ENCODE data around the gene SMAD6. TPM values are rescaled to one million over a fixed set of nuclear protein-coding genes. Genes with fewer than 3 reads are reported as not detected.

The SMAD6 gene
- total and polyA plus RNA-seq, 2 experiments from 2014 or later, result 3.6 to 32.9 TPM

DNA sequence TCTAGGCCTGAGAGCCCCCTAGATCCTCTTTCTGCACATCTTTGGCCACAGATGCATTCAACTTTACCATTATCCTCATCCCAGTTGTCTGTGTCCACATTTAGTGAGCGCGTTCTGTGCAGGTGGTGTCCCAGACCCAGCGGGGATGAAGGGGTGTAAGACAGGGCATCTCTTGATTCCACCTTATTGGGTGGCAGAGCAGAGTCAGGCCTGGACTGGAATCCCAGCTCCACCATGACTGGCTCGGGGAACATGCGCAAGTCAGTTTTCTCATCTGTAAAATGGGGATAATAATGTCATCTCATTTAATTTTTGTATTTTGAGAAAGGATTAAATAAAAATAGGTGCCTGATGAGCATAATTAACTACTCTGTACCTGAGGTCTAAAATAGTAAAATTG lies 7.8 kb downstream of the SMAD6 start:
- H3K27me3 ChIP-seq (replicated peaks; ENCODE audit: insufficient read depth), result no peaks in the 10 kb centered on the region
- H3K9me2 ChIP-seq (ENCODE audit: insufficient read depth), result no peaks in the 10 kb centered on the region
- H3K36me3 ChIP-seq (ENCODE audit: low read depth), result no peaks in the 10 kb centered on the region
- H2AFZ ChIP-seq, result no peak overlapping the region
- H3K4me2 ChIP-seq (ENCODE audit: unreplicated experiment), result no peak overlapping the region
- no peak overlapping the region for H3K4me3 ChIP-seq
- no peak for DNase-seq
- 97 to 99% methylated on average over 5 of the region's 5 CpGs for WGBS, 2 experiments (ENCODE audit: low coverage in 1 of 2, low lambda C conversion rate in 2 of 2, missing lambda C conversion rate in 2 of 2)
- peaks cover 98% of the 10 kb centered on the region for H3K79me2 ChIP-seq (ENCODE audit: insufficient read depth)
- no peaks in the 10 kb centered on the region for H4K20me1 ChIP-seq (ENCODE audit: insufficient read depth)
- no peak for TF ChIP-seq EZH2phosphoT487 (IDR thresholded peaks at IDR 0.05; ENCODE audit: insufficient read depth, low read depth)
- TF ChIP-seq EZH2 (IDR thresholded peaks at IDR 0.05; ENCODE audit: insufficient read depth, poor library complexity, severe bottlenecking), result no peak
- peaks cover 46% of the 10 kb centered on the region for H3F3A ChIP-seq (ENCODE audit: insufficient read depth)
- peaks cover 41% of the 10 kb centered on the region for H3K4me1 ChIP-seq (ENCODE audit: insufficient read depth)
- in situ Hi-C loops (cut with MboI), result loop anchor here (10.0 kb wide), 1 partner anchor 135 kb away; no protein-coding TSS in a partner anchor
- H3K9ac ChIP-seq, result no peak overlapping the region
- no peaks in the 10 kb centered on the region for H3K9me3 ChIP-seq (ENCODE audit: low read depth)
- no peak overlapping the region for H3K27ac ChIP-seq

DNA sequence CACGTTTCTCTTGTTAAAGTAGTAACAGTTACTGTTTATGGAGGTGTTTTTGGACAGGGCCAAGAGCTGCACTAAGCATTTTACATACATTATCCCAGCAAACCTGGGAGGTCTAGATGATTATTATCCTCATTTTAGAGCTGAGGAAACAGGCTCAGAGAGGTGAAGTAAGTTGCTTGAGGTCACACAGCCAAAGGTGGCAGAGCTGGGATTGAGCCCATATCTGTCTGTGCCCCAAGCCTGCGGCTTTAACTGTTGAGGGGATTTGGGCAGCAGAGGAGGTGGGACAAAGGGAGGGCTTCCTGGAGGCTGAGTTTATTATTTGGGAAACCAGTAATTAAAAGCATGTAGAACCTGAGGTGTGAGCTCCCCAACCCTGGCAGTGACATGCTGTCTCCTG lies 9.2 kb downstream of the SMAD6 start:
- H3K4me2 ChIP-seq (ENCODE audit: unreplicated experiment), result no peak overlapping the region

GRCh38 chr15:66711862-66712261 lies 9.8 kb downstream of the SMAD6 start:
- TF ChIP-seq EZH2phosphoT487 (IDR thresholded peaks at IDR 0.05; ENCODE audit: insufficient read depth, low read depth) (no peak), EZH2 (IDR thresholded peaks at IDR 0.05; ENCODE audit: insufficient read depth, poor library complexity, severe bottlenecking) (no peak)
- no peaks in the 10 kb centered on the region for H4K20me1 ChIP-seq (ENCODE audit: insufficient read depth)
- no peak overlapping the region for H3K9ac ChIP-seq
- no peaks in the 10 kb centered on the region for H3K9me2 ChIP-seq (ENCODE audit: insufficient read depth)
- peaks cover 48% of the 10 kb centered on the region for H3F3A ChIP-seq (ENCODE audit: insufficient read depth)
- H3K27me3 ChIP-seq (replicated peaks; ENCODE audit: insufficient read depth), result no peaks in the 10 kb centered on the region
- H3K79me2 ChIP-seq (ENCODE audit: insufficient read depth), result peaks cover 98% of the 10 kb centered on the region
- peaks cover 32% of the 10 kb centered on the region for H3K4me1 ChIP-seq (ENCODE audit: insufficient read depth)
- peaks cover 4% of the 10 kb centered on the region; the same call in 1 of the 2 replicates for H3K36me3 ChIP-seq (ENCODE audit: low read depth)
- DNase-seq, result no peak
- no peak overlapping the region for H2AFZ ChIP-seq
- no peak overlapping the region for H3K4me3 ChIP-seq
- peak overlapping the region; percentile 12; the same call in 1 of the 2 replicates for H3K27ac ChIP-seq
- no peaks in the 10 kb centered on the region for H3K9me3 ChIP-seq (ENCODE audit: low read depth)
- H3K4me2 ChIP-seq (ENCODE audit: unreplicated experiment), result no peak overlapping the region
- in situ Hi-C loops (cut with MboI), result loop anchor here (10.0 kb wide), 1 partner anchor 133 kb away; no protein-coding TSS in a partner anchor
- WGBS, 2 experiments (ENCODE audit: low coverage in 1 of 2, low lambda C conversion rate in 2 of 2, missing lambda C conversion rate in 2 of 2), result 59 to 66% methylated on average over 5 of the region's 5 CpGs

More for the DNA sequence above, 9.2 kb downstream of the SMAD6 start:
- no peaks in the 10 kb centered on the region for H4K20me1 ChIP-seq (ENCODE audit: insufficient read depth)
- H3K9me3 ChIP-seq (ENCODE audit: low read depth), result no peaks in the 10 kb centered on the region
- H3K9ac ChIP-seq, result no peak overlapping the region
- H3K36me3 ChIP-seq (ENCODE audit: low read depth), result no peaks in the 10 kb centered on the region; the same call in 1 of the 2 replicates
- no peak for DNase-seq
- in situ Hi-C loops (cut with MboI), result loop anchor here (10.0 kb wide), 1 partner anchor 134 kb away; no protein-coding TSS in a partner anchor
- H2AFZ ChIP-seq, result no peak overlapping the region
- H3K9me2 ChIP-seq (ENCODE audit: insufficient read depth), result no peaks in the 10 kb centered on the region
- peaks cover 50% of the 10 kb centered on the region for H3F3A ChIP-seq (ENCODE audit: insufficient read depth)
- H3K27ac ChIP-seq, result 0 out of 2 replicates have a peak overlapping the region, but pooled peaks have one; percentile 12
- H3K79me2 ChIP-seq (ENCODE audit: insufficient read depth), result peaks cover 98% of the 10 kb centered on the region
- no peak overlapping the region for H3K4me3 ChIP-seq
- H3K27me3 ChIP-seq (replicated peaks; ENCODE audit: insufficient read depth), result no peaks in the 10 kb centered on the region
- WGBS, 2 experiments (ENCODE audit: low coverage in 1 of 2, low lambda C conversion rate in 2 of 2, missing lambda C conversion rate in 2 of 2), result 49 to 57% methylated on average over 2 of the region's 2 CpGs
- H3K4me1 ChIP-seq (ENCODE audit: insufficient read depth), result peaks cover 38% of the 10 kb centered on the region
- TF ChIP-seq EZH2phosphoT487 (IDR thresholded peaks at IDR 0.05; ENCODE audit: insufficient read depth, low read depth) (no peak), EZH2 (IDR thresholded peaks at IDR 0.05; ENCODE audit: insufficient read depth, poor library complexity, severe bottlenecking) (no peak)

DNA sequence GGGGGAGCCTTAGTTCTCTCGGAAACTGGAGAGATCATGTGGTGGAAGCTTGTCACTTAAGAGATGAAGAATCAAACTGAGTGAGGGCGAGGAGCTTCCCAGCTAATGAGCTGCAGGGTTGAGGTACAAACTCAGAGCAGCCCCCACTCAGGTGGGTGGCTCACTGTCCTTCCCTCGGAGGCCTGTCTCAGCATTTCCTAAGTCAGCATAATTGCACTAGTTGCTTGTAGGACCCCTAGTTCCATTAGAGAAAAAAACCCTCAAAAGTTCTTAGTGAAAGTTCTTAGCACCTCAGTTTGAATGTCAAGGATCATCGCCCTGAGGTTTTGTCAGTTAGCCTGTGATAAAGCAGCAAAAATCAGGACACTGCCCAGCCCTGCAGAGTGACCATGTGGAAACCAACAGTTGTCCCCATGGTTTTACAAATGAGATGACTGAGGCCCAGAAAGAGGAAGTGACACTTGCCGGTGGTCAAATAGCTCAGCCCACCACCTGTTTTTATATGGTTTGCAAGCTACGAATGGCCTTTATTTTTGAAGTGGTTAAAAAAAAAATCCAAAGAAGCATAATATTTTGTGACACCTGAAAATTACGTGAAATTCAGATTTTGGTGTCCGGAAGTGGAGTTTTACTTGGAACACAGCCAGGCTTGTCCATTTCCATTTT lies 11.9 kb downstream of the SMAD6 start:
- 73 to 75% methylated on average over 8 of the region's 8 CpGs for WGBS, 2 experiments (ENCODE audit: low coverage in 1 of 2, low lambda C conversion rate in 2 of 2, missing lambda C conversion rate in 2 of 2)

More for the DNA sequence above, 11.9 kb downstream of the SMAD6 start:
- Histone ChIP-seq H3K9me2 (ENCODE audit: insufficient read depth) (no peaks in the 10 kb centered on the region), H3K36me3 (ENCODE audit: low read depth) (peaks cover 5% of the 10 kb centered on the region; the same call in 1 of the 2 replicates), H4K20me1 (ENCODE audit: insufficient read depth) (no peaks in the 10 kb centered on the region), H2AFZ (no peak overlapping the region), H3K27ac (peak overlapping the region; percentile 56), H3K9me3 (ENCODE audit: low read depth) (no peaks in the 10 kb centered on the region), H3K4me2 (ENCODE audit: unreplicated experiment) (peak overlapping the region; percentile 49), H3K27me3 (replicated peaks; ENCODE audit: insufficient read depth) (no peaks in the 10 kb centered on the region), H3K4me1 (ENCODE audit: insufficient read depth) (peaks cover 24% of the 10 kb centered on the region), H3K79me2 (ENCODE audit: insufficient read depth) (peaks cover 98% of the 10 kb centered on the region), H3K4me3 (no peak overlapping the region), H3K9ac (no peak overlapping the region), H3F3A (ENCODE audit: insufficient read depth) (peaks cover 51% of the 10 kb centered on the region)
- no peak for DNase-seq
- in situ Hi-C loops (cut with MboI), result loop anchor here (10.0 kb wide), 1 partner anchor 131 kb away; no protein-coding TSS in a partner anchor
- TF ChIP-seq EZH2phosphoT487 (IDR thresholded peaks at IDR 0.05; ENCODE audit: insufficient read depth, low read depth), result no peak
- no peak for TF ChIP-seq EZH2 (IDR thresholded peaks at IDR 0.05; ENCODE audit: insufficient read depth, poor library complexity, severe bottlenecking)
